H7 (cell line): ENCODE measurements around the gene MAST2. TPM values are rescaled to one million over a fixed set of nuclear protein-coding genes. Genes with fewer than 3 reads are reported as not detected.
"Not testable (repeated sequence)": the region's sequence is repeated elsewhere in the genome, so short reads cannot be mapped to it uniquely, and the experiment has no call there.

ENCODE experiments used
- DNase-seq: peaks from one replicate; pipeline ENCODE4 v3.0.0; 2012
- H3K27me3 ChIP-seq: 2 replicates; pipeline ENCODE4 v1.6.0; 2011; ENCODE audit warnings: mild to moderate bottlenecking, low read length; ENCODE audit not compliant: control insufficient read depth, insufficient read depth
- H3K36me3 ChIP-seq: replicated peaks from 2 replicates; pipeline ENCODE4 v1.5.1; 2011; ENCODE audit warnings: low read length; ENCODE audit not compliant: control insufficient read depth, insufficient read depth
- H3K4me3 ChIP-seq: 2 replicates; pipeline ENCODE4 v1.5.1; 2011; ENCODE audit warnings: low read depth, mild to moderate bottlenecking, control low read depth, low read length, moderate library complexity; ENCODE audit not compliant: insufficient read depth
- total RNA-seq: library from RNA; depleted of rRNA; stranded (reverse); fragments of >200 nt; shearing (Covaris generic); gene quantifications from 2 replicates; pipeline ENCODE4 v1.2.3, GENCODE V29; 2014

The MAST2 gene
- total RNA-seq, 1 experiment from 2014 or later = 31.8 TPM

DNA sequence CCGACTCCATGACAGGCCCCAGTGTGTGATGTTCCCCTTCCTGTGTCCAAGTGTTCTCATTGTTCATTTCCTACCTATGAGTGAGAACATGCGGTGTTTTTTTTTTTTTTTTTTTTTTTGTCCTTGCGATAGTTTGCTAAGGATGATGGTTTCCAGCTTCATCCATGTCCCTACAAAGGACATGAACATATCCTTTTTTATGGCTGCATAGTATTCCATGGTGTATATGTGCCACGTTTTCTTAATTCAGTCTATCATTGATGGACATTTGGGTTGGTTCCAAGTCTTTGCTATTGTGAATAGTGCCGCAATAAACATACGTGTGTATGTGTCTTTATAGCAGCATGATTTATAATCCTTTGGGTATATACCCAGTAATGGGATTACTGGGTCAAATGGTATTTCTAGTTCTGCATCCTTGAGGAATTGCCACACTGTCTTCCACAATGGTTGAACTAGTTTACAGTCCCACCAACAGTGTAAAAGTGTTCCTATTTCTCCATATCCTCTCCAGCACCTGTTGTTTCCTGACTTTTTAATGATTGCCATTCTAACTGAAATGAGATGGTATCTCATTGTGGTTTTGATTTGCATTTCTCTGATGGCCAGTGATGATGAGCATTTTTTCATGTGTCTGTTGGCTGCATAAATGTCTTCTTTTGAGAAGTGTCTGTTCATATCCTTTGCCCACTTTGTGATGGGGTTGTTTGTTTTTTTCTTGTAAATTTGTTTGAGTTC, 54.5 kb downstream of the MAST2 start:
- DNase-seq, H3K4me3 ChIP-seq, H3K27me3 ChIP-seq, H3K36me3 ChIP-seq: not testable (repeated sequence)

DNA sequence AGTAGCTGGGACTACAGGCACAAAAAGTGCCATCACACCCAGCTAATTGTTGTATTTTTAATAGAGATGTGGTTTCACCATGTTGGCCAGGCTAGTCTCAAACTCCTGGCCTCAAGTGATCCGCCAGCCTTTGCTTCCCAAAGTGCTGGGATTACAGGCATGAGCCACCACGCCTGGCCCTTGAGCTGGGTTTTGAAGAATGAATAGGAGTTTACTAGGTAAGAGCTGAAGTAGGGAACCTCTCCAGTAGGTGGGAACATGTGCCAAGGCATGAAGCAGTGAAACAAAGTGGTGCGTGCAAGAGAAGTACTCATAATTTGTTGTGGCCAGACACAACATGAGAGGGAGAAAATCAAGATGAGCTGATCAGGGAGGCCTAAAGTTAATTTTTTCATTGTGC, 55.8 kb downstream of the MAST2 start:
- no peak overlapping the region for H3K4me3 ChIP-seq
- H3K27me3 ChIP-seq = no peaks in the 10 kb centered on the region
- H3K36me3 ChIP-seq = no peaks in the 10 kb centered on the region
- DNase-seq = no peak

DNA sequence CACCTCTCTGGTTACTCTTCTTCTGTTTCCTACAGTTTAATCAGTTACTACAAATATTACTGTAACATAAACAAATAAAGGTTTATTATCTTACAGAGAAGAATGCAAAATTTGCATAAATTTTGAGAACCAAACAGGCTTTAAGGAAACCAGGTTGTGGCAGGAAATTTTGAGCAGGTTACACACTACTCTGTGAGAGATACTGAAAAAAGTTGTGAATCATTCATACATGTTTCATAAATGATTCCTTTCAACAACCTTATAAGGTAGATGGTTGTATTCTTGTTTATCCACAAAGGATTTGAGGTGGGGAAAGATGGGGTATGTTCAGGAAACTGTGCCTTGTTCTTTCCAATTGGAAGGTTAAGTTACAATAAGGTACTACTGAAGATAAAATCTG, 58.6 kb downstream of the MAST2 start:
- H3K4me3 ChIP-seq = no peak overlapping the region
- no peaks in the 10 kb centered on the region for H3K27me3 ChIP-seq
- no peaks in the 10 kb centered on the region for H3K36me3 ChIP-seq
- no peak for DNase-seq

DNA sequence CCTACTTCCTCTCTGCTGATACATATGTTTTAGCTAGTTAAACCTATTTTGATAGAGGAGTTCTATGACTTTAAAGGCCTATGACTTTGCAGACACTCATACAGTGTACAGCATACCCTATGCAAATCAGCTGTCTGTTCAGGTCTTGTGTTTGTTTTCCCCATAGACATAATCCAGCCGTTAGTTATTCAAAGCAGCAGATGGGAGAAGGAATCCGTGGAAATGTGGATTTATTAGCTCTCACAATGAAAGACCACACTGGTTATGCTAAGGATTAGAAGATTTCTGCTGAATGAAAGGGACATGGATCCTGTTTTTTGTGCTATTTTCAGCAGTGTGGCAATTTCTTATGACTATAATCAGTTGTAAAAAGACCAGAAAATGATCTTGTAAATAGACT, 59.8 kb downstream of the MAST2 start:
- Histone ChIP-seq H3K36me3 (no peaks in the 10 kb centered on the region), H3K4me3 (no peak overlapping the region), H3K27me3 (no peaks in the 10 kb centered on the region)
- DNase-seq = no peak

DNA sequence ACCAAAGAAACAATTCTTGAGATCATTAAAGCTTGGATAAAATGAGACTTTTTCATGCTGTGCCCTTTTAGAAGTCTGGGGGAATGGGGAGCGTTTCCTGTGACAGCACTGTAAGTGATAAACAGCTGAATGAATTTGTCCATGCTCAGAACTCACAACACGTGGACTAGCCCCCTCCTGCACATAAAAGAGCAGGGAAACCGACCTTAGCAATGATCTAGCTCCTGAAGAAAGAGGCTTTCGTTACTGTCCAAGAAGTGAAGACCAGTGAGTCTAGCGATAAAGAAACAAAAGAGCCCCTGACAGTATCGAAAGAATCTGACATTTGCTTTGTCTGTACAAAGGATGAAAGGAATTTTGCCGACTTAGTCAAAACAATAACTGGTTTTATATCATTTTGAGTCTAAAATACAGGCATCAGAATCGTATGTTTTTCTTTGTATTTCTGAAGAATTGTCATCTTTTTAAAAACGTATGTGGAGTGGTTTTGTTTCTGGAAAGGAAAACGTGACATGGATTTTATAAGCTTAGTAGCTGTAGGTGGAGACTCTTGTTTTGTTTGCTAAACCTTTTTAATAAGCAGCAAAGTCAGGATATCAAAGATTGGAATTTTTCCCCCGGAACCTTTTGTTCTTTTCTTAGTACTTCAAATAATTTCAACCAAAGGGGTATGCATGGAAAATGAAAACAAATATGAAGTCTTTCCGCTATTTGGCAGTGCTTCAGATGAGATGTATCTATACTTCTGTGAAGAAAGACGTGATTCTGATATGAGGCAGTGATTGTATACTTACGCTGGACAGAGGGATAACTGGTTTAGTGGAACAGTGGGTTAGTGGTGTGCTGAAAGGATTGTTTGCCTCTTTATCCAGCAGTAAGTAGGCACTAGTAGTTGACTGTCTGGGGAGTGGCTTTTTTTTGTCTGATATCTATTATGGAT, 61.0 kb downstream of the MAST2 start:
- Histone ChIP-seq H3K36me3 (no peaks in the 10 kb centered on the region), H3K4me3 (no peak overlapping the region), H3K27me3 (no peaks in the 10 kb centered on the region)
- no peak for DNase-seq

DNA sequence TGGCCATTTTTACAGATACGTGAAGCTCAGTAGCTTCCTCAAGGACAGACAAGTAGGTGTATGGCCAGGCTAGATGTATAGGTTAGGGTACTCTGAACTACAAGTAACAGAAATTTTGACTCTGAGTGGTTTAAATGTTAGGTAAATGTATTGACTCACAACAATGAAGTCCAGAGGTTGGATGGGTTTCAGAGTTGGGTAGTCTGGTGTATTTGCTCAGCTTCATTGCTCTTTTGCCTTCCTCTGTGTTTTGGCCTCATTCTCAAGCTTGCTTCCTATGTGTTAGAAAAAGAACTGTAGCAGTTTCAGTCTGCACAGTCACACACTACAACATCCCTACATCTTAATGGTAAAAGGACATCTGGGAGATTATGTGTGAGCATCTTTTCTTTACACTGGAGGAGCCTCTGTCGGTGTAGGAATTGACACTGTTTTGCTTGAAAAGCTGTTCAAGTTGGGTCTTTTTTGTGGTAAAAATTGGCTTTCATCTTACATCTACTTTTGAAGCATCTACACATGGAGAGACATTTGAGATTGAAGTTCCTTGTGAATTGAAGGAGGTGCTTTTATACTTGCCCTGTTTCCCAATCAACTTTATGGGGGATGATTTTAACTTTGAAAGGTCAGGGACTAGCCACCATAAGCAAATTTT, 64.4 kb downstream of the MAST2 start:
- no peak for DNase-seq
- H3K27me3 ChIP-seq = no peaks in the 10 kb centered on the region
- no peaks in the 10 kb centered on the region for H3K36me3 ChIP-seq
- no peak overlapping the region for H3K4me3 ChIP-seq

DNA sequence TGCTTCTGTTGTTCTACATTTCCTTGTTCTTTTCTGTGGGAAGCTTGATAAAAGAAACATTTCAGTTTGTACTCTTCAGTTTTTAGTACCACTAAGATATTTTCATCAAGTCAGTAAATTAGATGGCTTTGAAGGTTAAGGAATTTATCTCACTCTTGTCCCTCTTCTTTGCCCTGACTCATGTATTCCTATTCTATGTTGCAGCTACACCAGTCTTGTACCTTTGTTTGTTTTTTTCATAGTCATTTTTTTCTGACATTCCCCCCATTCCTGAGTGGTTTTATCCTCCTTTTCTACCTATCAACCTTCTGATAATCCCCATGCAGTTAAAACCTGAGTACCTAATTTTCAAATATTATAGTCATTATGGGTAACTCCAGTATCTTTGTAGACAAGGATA, 65.4 kb downstream of the MAST2 start:
- Histone ChIP-seq H3K4me3 (no peak overlapping the region), H3K27me3 (no peaks in the 10 kb centered on the region), H3K36me3 (no peaks in the 10 kb centered on the region)
- DNase-seq = no peak

DNA sequence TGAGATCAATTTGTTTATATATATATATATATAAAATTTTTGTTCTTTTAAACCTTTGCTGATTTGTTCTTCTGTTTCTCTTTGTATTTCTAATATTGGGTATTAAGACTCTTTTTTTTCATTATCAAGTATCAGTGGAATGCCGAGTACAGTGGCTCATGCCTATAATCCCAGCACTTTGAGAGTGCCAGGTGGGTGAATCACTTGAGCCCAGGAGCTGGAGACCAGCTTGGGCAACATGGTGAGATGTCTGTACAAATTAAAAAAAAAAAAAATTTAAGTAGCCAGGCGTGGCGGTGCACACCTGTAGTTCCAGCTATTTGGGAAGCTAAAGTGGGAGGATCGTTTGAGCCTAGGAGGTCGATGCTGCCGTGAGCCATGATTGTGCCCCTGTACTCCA, 67.1 kb downstream of the MAST2 start:
- Histone ChIP-seq H3K27me3 (no peaks in the 10 kb centered on the region), H3K36me3 (no peaks in the 10 kb centered on the region), H3K4me3 (no peak overlapping the region)
- DNase-seq = no peak

DNA sequence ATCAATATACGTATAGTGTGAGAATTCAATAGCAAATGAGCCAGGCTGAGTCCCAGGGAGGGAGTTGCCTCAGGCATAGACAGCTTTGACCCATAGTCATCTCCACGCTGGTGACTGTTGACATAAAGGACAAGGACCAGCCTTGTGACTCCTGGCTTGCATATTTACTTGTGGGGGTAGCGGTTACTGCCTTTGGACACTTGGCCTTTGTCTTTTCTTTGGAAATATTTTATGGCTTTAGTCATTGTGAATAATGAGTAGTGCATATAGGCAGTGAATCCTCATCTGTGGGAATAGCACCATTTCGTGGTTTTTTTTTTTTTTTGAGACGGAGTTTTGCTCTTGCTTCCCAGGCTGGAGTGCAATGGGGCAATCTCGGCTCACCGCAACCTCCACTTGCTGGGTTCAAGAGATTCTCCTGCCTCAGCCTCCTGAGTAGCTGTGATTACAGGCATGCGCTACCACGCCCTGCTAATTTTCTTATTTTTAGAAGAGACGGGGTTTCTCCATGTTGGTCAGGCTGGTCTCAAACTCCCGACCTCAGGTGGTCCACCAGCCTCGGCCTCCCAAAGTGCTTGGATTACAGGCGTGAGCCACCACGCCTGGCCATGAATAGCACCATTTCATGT, 68.9 kb downstream of the MAST2 start:
- not testable (repeated sequence) for DNase-seq, H3K4me3 ChIP-seq, H3K36me3 ChIP-seq, H3K27me3 ChIP-seq

DNA sequence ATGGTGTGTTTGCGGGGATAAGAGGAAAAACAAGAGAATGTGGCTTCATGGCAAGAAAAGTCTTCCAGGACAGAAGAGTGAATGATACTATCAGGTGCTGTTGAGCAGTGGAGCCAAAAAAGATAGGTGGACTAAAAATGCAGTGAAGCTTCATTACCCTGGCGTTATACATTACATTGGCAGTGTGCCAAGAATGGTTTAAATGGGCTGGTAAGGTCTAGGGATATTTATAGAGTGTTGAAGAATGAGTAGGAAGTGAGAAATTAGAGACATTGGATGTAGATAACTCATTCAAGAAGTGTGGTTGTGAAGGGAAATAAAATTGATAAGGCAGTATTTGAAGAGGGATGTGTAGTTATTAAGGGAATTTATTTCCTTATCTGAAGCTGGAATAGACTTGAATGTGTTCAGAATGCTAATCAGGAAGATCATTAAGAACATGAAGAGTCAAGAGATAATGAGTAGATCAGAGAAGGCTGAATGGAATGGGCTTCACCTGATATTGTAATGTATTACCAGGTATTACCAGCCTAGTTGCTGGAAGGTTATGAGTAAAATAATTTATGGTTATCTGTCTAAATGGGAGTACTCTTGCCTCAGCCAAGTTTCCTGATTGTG, 72.7 kb downstream of the MAST2 start:
- Histone ChIP-seq H3K36me3 (no peaks in the 10 kb centered on the region), H3K4me3 (no peak overlapping the region), H3K27me3 (no peaks in the 10 kb centered on the region)
- no peak for DNase-seq

DNA sequence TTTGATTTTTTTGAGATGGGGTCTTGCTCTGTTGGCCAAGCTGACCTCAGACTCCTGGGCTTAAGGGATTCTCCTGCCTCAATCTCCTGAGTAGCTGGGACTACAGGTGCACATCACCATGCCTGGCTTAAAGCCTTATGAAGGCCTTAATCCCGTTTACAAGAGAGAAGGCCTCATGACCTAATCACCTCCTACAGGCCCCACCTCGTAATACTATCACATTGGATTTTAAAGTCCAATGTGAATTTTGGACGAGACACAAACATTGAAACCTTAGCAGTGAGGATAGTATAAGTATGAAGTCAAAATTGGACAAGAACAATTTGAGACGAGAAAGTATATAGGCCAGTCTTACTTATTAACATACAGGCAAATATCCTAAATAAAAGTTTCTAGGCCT, 73.9 kb downstream of the MAST2 start:
- Histone ChIP-seq H3K4me3 (no peak overlapping the region), H3K27me3 (no peaks in the 10 kb centered on the region), H3K36me3 (no peaks in the 10 kb centered on the region)
- DNase-seq = no peak

DNA sequence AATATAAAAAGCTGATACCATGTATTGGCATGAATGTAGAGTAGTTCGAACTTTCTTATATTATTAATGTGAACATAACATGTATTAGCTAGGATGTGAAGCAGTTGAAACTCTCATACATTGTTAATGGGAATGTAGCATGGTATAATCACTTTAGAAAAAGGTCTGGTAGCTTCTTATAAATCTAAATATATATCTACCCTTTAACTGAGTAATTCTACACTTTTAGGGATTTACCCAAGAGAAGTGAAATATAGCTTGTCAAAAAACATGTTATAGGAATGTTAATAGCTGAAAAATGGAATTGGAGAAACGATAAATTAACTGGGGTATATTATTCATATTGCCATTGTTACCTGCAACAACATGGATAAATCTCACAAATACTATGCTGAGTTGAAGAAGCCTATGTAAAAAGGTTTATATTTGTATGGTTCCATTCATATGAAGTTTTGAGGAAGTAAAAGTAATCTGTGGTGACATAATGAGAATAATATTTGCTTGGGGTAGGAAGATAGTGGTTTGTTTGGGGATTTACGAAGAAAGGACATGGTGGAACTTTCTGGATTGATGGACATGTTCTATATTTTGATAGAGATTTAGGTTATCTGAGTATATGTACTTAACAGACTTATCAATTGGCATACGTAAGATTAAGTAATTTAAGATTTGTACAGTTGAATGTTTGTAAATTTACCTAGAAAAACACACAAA, 76.6 kb downstream of the MAST2 start:
- no peaks in the 10 kb centered on the region for H3K27me3 ChIP-seq
- H3K4me3 ChIP-seq = no peak overlapping the region
- DNase-seq = no peak
- H3K36me3 ChIP-seq = no peaks in the 10 kb centered on the region

DNA sequence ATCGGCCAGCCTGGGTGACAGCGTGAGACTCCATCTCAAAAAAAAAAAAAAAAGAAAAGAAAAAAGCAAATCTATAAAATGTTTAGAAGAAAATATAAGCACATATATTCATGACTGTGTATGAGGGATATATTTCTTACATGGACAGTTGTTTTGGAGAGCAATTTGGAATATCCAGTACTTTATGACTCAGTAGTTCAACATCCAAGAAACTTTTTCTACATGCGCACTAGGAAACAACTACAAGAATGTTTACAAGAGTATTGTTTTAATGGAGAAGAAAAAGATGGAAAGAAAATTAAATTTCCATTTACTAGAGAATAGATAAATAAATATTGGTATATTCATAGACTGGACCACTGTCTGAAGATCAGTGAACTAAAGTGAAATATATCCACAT, 77.5 kb downstream of the MAST2 start:
- H3K27me3 ChIP-seq = no peaks in the 10 kb centered on the region
- no peak for DNase-seq
- H3K4me3 ChIP-seq = no peak overlapping the region
- H3K36me3 ChIP-seq = no peaks in the 10 kb centered on the region

DNA sequence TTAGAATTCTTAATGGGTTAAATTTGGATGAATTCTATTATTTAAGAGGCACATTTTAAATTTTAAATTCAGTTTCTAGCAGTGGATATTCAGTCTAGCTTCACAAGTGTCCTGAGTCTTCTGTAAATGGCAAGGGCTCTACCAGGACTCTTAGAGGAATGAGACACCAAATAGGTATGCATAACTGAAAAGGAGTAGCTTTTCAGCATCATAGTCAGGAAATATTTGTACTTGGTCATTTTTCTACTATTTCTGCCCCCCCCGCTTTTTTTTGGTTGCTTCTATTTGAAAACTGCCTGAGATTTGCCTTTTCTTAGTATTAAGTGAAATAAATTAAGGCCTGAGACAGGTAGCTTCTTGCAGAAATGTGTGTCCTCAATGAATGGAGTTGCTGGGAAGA, 80.2 kb downstream of the MAST2 start:
- Histone ChIP-seq H3K27me3 (no peaks in the 10 kb centered on the region), H3K36me3 (no peaks in the 10 kb centered on the region), H3K4me3 (no peak overlapping the region)
- DNase-seq = no peak
